Kidney (tissue), 14 donors: ENCODE results near the gene NCOR1. TPM values are rescaled to one million over a fixed set of nuclear protein-coding genes. Genes with fewer than 3 reads are reported as not detected.

Source experiments
- DNase-seq, 5 donors: peaks; one replicate each; pipeline ENCODE4 v3.0.0-alpha.2; 2013 to 2020
- FAIRE-seq: peaks from 2 replicates; lab custom pipeline; 2012; peaks lifted over from hg19 to GRCh38; lab: Jason Lieb, UNC
- H3K27ac ChIP-seq, 2 donors: one replicate each; pipeline ENCODE4 v1.7.0; 2013; ENCODE audit warnings: low read depth in 2 of 2, low read length in 2 of 2, inconsistent platforms in 1 of 2
- H3K27me3 ChIP-seq: one replicate; pipeline ENCODE4 v1.7.1; 2013; ENCODE audit warnings: low read length, inconsistent platforms; ENCODE audit not compliant: control insufficient read depth, insufficient read depth
- H3K36me3 ChIP-seq, 3 donors: one replicate each; pipeline versions ENCODE4 v1.7.0 to v1.7.1; 2013; ENCODE audit warnings: low read length in 3 of 3, control low read depth in 1 of 3, inconsistent platforms in 1 of 3; ENCODE audit not compliant: insufficient read depth in 3 of 3, control insufficient read depth in 2 of 3
- H3K4me1 ChIP-seq, 3 donors: one replicate each; pipeline versions ENCODE4 v1.7.0 to v1.7.1; 2013; ENCODE audit warnings: low read length in 3 of 3, inconsistent platforms in 1 of 3, low read depth in 1 of 3; ENCODE audit not compliant: control insufficient read depth in 2 of 3, insufficient read depth in 2 of 3
- H3K4me3 ChIP-seq, 3 donors: one replicate each; pipeline versions ENCODE4 v1.7.0 to v1.8.1; 2013; ENCODE audit warnings: low read length in 3 of 3, control low read depth in 1 of 3, inconsistent platforms in 1 of 3
- H3K9ac ChIP-seq, 3 donors: one replicate each; pipeline versions ENCODE4 v1.7.0 to v1.7.1; 2013; ENCODE audit warnings: low read length in 3 of 3, control low read depth in 1 of 3, inconsistent platforms in 1 of 3
- H3K9me3 ChIP-seq, 3 donors: one replicate each; pipeline versions ENCODE4 v1.7.0 to v1.7.1; 2013; ENCODE audit warnings: low read length in 3 of 3, control low read depth in 1 of 3, inconsistent platforms in 1 of 3; ENCODE audit not compliant: control insufficient read depth in 2 of 3, insufficient read depth in 1 of 3
- intact Hi-C: fragments of 100-400 bp; cut with DNase I; formaldehyde crosslinking; loops from one replicate; pipeline ENCODE4 v1.11.1; 2022
- polyA plus RNA-seq: library from polyadenylated mRNA; stranded (reverse); fragments of 350-450 nt; fragmentation: Illumina TruSeq; extraction: RNeasy Lipid Tissue Mini Kit (QIAGEN cat#74804); gene quantifications from one replicate; pipeline ENCODE4 v1.2.3, GENCODE V29; 2014; ENCODE audit warnings: low read depth, low replicate concordance; ENCODE audit not compliant: insufficient read depth
- total RNA-seq: library from RNA; stranded (reverse); fragmentation: NEBNext Ultra II Directional; extraction: Animal tissue kit (Norgen Biotek cat#: 25700); gene quantifications from one replicate; pipeline ENCODE4 v1.2.1, GENCODE V29; 2021
- TF ChIP-seq, protein P1 (sequence below): IDR thresholded peaks from 3 replicates; pipeline ENCODE4 v1.5.1; 2012; ENCODE audit warnings: mild to moderate bottlenecking, moderate library complexity, borderline replicate concordance; ENCODE audit not compliant: insufficient read depth; ENCODE audit errors: extremely low read depth
- donor health status: control.
- donor health status: control.
- donor health status: control.
- donor health status: control.
- donor health status: control.
- donor health status: DM: yes; HTN: yes; CAD: no.
- donor health status: Normal renal cell carcinoma (clear cell type).

The NCOR1 gene
- total and polyA plus RNA-seq, 2 donors from 2014 or later: 44.9 to 136 TPM

- Histone ChIP-seq H3K9ac (no peak overlapping the region), H3K36me3 (peaks cover 20 to 40% (median 39%) of the 10 kb centered on the region in 3 donors), H3K4me1 (no peaks in the 10 kb centered on the region), H3K27me3 (no peaks in the 10 kb centered on the region), H3K4me3 (no peak overlapping the region), H3K27ac (no peak overlapping the region), H3K9me3 (no peaks in the 10 kb centered on the region)
- FAIRE-seq (no peak), DNase-seq (no peak)
- TF ChIP-seq, protein P1, sequence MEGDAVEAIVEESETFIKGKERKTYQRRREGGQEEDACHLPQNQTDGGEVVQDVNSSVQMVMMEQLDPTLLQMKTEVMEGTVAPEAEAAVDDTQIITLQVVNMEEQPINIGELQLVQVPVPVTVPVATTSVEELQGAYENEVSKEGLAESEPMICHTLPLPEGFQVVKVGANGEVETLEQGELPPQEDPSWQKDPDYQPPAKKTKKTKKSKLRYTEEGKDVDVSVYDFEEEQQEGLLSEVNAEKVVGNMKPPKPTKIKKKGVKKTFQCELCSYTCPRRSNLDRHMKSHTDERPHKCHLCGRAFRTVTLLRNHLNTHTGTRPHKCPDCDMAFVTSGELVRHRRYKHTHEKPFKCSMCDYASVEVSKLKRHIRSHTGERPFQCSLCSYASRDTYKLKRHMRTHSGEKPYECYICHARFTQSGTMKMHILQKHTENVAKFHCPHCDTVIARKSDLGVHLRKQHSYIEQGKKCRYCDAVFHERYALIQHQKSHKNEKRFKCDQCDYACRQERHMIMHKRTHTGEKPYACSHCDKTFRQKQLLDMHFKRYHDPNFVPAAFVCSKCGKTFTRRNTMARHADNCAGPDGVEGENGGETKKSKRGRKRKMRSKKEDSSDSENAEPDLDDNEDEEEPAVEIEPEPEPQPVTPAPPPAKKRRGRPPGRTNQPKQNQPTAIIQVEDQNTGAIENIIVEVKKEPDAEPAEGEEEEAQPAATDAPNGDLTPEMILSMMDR: no peak
- intact Hi-C loops: no loop called here
Measured at GRCh38 chr17:16044487-16044886, 170.8 kb downstream of the NCOR1 start.

- TF ChIP-seq, protein P1: no peak
- Histone ChIP-seq H3K27me3 (no peaks in the 10 kb centered on the region), H3K36me3 (peaks cover 23 to 30% (median 30%) of the 10 kb centered on the region in 3 donors), H3K9ac (no peak overlapping the region), H3K4me1 (no peaks in the 10 kb centered on the region), H3K27ac (peak overlapping the region; percentile 2 to 67), H3K9me3 (no peaks in the 10 kb centered on the region), H3K4me3 (no peak overlapping the region)
- FAIRE-seq (no peak), DNase-seq (peak in 2 of 5 donors; percentile 3 to 23)
- intact Hi-C loops: no loop called here
Measured at GRCh38 chr17:16040710-16041251, 174.6 kb downstream of the NCOR1 start.

- H3K9ac ChIP-seq: no peak overlapping the region
- DNase-seq (no peak), FAIRE-seq (no peak)
- no peak overlapping the region for H3K27ac ChIP-seq
- H3K9me3 ChIP-seq: no peaks in the 10 kb centered on the region
- TF ChIP-seq, protein P1: no peak
- intact Hi-C loops: no loop called here
- peaks cover 17 to 37% (median 27%) of the 10 kb centered on the region in 3 donors for H3K36me3 ChIP-seq
- no peaks in the 10 kb centered on the region for H3K4me1 ChIP-seq
- no peak overlapping the region for H3K4me3 ChIP-seq
- no peaks in the 10 kb centered on the region for H3K27me3 ChIP-seq
Measured at GRCh38 chr17:16037636-16038035, 177.7 kb downstream of the NCOR1 start.

GRCh38 chr17:16036261-16036660, 179.1 kb downstream of the NCOR1 start:
- TF ChIP-seq, protein P1: no peak
- FAIRE-seq (no peak), DNase-seq (no peak)
- H3K27me3 ChIP-seq: no peaks in the 10 kb centered on the region
- intact Hi-C loops: no loop called here
- H3K9ac ChIP-seq: no peak overlapping the region
- no peak overlapping the region for H3K4me3 ChIP-seq
- H3K36me3 ChIP-seq: peaks cover 17 to 49% (median 32%) of the 10 kb centered on the region in 3 donors
- no peak overlapping the region for H3K27ac ChIP-seq
- H3K9me3 ChIP-seq: no peaks in the 10 kb centered on the region
- H3K4me1 ChIP-seq: no peaks in the 10 kb centered on the region
